ENCODE measurements around the gene TIGD4.

- TF ChIP-seq, protein P1, sequence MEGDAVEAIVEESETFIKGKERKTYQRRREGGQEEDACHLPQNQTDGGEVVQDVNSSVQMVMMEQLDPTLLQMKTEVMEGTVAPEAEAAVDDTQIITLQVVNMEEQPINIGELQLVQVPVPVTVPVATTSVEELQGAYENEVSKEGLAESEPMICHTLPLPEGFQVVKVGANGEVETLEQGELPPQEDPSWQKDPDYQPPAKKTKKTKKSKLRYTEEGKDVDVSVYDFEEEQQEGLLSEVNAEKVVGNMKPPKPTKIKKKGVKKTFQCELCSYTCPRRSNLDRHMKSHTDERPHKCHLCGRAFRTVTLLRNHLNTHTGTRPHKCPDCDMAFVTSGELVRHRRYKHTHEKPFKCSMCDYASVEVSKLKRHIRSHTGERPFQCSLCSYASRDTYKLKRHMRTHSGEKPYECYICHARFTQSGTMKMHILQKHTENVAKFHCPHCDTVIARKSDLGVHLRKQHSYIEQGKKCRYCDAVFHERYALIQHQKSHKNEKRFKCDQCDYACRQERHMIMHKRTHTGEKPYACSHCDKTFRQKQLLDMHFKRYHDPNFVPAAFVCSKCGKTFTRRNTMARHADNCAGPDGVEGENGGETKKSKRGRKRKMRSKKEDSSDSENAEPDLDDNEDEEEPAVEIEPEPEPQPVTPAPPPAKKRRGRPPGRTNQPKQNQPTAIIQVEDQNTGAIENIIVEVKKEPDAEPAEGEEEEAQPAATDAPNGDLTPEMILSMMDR (IDR thresholded peaks at IDR 0.05) = no peak
- no peak for TF ChIP-seq POLR2A (IDR thresholded peaks at IDR 0.05)
Observed at GRCh38 chr4:152738827-152739226, 40.7 kb downstream of the TIGD4 start.

All from body of pancreas (tissue), 4 donors.